ENCODE results near the gene AFF2. TPM values are rescaled to one million over a fixed set of nuclear protein-coding genes. Genes with fewer than 3 reads are reported as not detected.
A peak's percentile ranks its signal among the peaks of the same experiment; 100 is the strongest.

The AFF2 gene
- total RNA-seq, 1 donor from 2014 or later, result 0.06 TPM

GRCh38 chrX:148495176-148495575 is 5.2 kb upstream of the AFF2 start:
- DNase-seq (ENCODE audit: low read depth), result no peak
- no peak for TF ChIP-seq CTCF (conservative IDR thresholded peaks at IDR 0.05; ENCODE audit: low read depth, low read length)

GRCh38 chrX:148498067-148498466 is 2.4 kb upstream of the AFF2 start:
- no peak overlapping the region for H3K4me3 ChIP-seq (ENCODE audit: low read depth, low read length)
- TF ChIP-seq CTCF (conservative IDR thresholded peaks at IDR 0.05; ENCODE audit: low read depth, low read length), result no peak
- DNase-seq (ENCODE audit: low read depth), result no peak

More at GRCh38 chrX:148495176-148495575, 5.2 kb upstream of the AFF2 start:
- H3K4me3 ChIP-seq (ENCODE audit: low read depth, low read length), result no peak overlapping the region

GRCh38 chrX:148499638-148500422 is 587 bp upstream of the AFF2 start:
- TF ChIP-seq CTCF (conservative IDR thresholded peaks at IDR 0.05; ENCODE audit: low read depth, low read length), result no peak
- H3K4me3 ChIP-seq (ENCODE audit: low read depth, low read length), result peak overlapping the region; percentile 19
- DNase-seq (ENCODE audit: low read depth), result no peak

- DNase-seq (ENCODE audit: low read depth), result no peak
- TF ChIP-seq CTCF (conservative IDR thresholded peaks at IDR 0.05; ENCODE audit: low read depth, low read length), result no peak
- peak overlapping the region; percentile 47 for H3K4me3 ChIP-seq (ENCODE audit: low read depth, low read length)
Observed at GRCh38 chrX:148501386-148502066, 1.1 kb downstream of the AFF2 start.

GRCh38 chrX:148504506-148504905 is 4.1 kb downstream of the AFF2 start:
- TF ChIP-seq CTCF (conservative IDR thresholded peaks at IDR 0.05; ENCODE audit: low read depth, low read length), result no peak
- H3K4me3 ChIP-seq (ENCODE audit: low read depth, low read length), result no peak overlapping the region
- DNase-seq (ENCODE audit: low read depth), result no peak

- H3K4me3 ChIP-seq (ENCODE audit: low read depth, low read length), result no peak overlapping the region
- TF ChIP-seq CTCF (conservative IDR thresholded peaks at IDR 0.05; ENCODE audit: low read depth, low read length), result no peak
- no peak for DNase-seq (ENCODE audit: low read depth)
Observed at GRCh38 chrX:148507418-148507817, 7.0 kb downstream of the AFF2 start.

Data from epithelial cell of proximal tubule (primary cell).